Measurements from ENCODE around the gene GSTM2.

DNA sequence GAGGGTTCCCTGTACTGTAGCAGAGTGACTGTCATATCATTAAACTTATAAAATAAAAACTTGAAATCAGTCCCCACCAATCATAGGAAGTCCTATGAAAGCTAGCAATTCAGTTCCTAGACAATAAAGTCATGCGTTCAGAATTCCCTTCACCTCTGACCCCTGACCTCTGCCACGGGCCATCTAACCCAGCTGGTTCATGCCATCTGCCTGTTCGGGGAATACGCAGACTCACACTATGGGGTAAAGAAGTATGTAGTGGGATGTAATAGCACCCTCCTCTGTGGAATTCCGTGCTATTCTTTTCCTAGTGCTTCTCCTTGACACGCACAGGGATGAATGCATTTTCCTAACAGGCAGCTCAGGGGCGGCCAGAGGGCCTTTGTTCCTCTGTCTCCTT lies 9.9 kb upstream of the GSTM2 start:
- TF ChIP-seq, protein P1, sequence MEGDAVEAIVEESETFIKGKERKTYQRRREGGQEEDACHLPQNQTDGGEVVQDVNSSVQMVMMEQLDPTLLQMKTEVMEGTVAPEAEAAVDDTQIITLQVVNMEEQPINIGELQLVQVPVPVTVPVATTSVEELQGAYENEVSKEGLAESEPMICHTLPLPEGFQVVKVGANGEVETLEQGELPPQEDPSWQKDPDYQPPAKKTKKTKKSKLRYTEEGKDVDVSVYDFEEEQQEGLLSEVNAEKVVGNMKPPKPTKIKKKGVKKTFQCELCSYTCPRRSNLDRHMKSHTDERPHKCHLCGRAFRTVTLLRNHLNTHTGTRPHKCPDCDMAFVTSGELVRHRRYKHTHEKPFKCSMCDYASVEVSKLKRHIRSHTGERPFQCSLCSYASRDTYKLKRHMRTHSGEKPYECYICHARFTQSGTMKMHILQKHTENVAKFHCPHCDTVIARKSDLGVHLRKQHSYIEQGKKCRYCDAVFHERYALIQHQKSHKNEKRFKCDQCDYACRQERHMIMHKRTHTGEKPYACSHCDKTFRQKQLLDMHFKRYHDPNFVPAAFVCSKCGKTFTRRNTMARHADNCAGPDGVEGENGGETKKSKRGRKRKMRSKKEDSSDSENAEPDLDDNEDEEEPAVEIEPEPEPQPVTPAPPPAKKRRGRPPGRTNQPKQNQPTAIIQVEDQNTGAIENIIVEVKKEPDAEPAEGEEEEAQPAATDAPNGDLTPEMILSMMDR (IDR thresholded peaks at IDR 0.05), result no peak
- TF ChIP-seq POLR2A (IDR thresholded peaks at IDR 0.05), result no peak

All from testis (tissue), 2 donors.